Loucy (cell line): ENCODE data around the gene TNRC6C.

Source experiments
- H2AFZ ChIP-seq: fragments of 200-600 bp; sonication (generic); 2 replicates; pipeline ENCODE4 v1.6.0; 2016; ENCODE audit warnings: antibody characterized with exemption, mild to moderate bottlenecking, low read length, moderate library complexity
- H3F3A ChIP-seq: fragments of 200-600 bp; 2 replicates; pipeline ENCODE4 v1.6.0; 2016; ENCODE audit warnings: antibody characterized with exemption, low read depth, mild to moderate bottlenecking
- H3K27me3 ChIP-seq: fragments of 200-600 bp; sonication (generic); 2 replicates; pipeline ENCODE4 v1.6.1; 2014; ENCODE audit warnings: low read length, mild to moderate bottlenecking; ENCODE audit not compliant: insufficient read depth, poor library complexity, severe bottlenecking
- H3K36me3 ChIP-seq: fragments of 200-600 bp; sonication (generic); 2 replicates; pipeline ENCODE4 v1.6.1; 2016; ENCODE audit warnings: low read length; ENCODE audit not compliant: insufficient read depth
- H3K4me1 ChIP-seq: fragments of 200-600 bp; sonication (generic); 2 replicates; pipeline ENCODE4 v1.5.1; 2014; ENCODE audit warnings: low read length, mild to moderate bottlenecking; ENCODE audit not compliant: insufficient read depth, poor library complexity, severe bottlenecking
- H3K4me2 ChIP-seq: fragments of 200-600 bp; sonication (generic); 2 replicates; pipeline ENCODE4 v1.6.0; 2014; ENCODE audit warnings: antibody characterized with exemption, low read length, low read depth, mild to moderate bottlenecking; ENCODE audit not compliant: poor library complexity, severe bottlenecking
- H3K4me3 ChIP-seq: fragments of 200-600 bp; sonication (generic); 2 replicates; pipeline ENCODE4 v1.5.1; 2014; ENCODE audit warnings: low read length, mild to moderate bottlenecking, mixed read lengths; ENCODE audit not compliant: poor library complexity, severe bottlenecking
- H3K79me2 ChIP-seq: fragments of 200-600 bp; sonication (generic); 2 replicates; pipeline ENCODE4 v1.6.1; 2014; ENCODE audit warnings: low read length; ENCODE audit not compliant: insufficient read depth
- H3K9ac ChIP-seq: fragments of 200-600 bp; sonication (generic); 2 replicates; pipeline ENCODE4 v1.6.0; 2014; ENCODE audit warnings: mild to moderate bottlenecking, low read depth, low read length, moderate library complexity; ENCODE audit not compliant: poor library complexity, severe bottlenecking
- H3K9me2 ChIP-seq: fragments of 200-600 bp; sonication (generic); replicated peaks from 2 replicates; pipeline ENCODE4 v1.6.1; 2016; ENCODE audit warnings: low read depth, low read length, mixed read lengths
- H3K9me3 ChIP-seq: fragments of 200-600 bp; sonication (generic); 2 replicates; pipeline ENCODE4 v1.6.1; 2014; ENCODE audit warnings: mild to moderate bottlenecking, antibody characterized with exemption, low read length, low read depth; ENCODE audit not compliant: insufficient read depth
- H4K20me1 ChIP-seq: fragments of 200-600 bp; sonication (generic); 2 replicates; pipeline ENCODE4 v1.6.0; 2014; ENCODE audit warnings: antibody characterized with exemption, low read length, mild to moderate bottlenecking; ENCODE audit not compliant: insufficient read depth, poor library complexity, severe bottlenecking
- CTCF ChIP-seq: fragments of 200-600 bp; sonication (generic); conservative IDR thresholded peaks from 2 replicates; pipeline ENCODE4 v1.5.1; 2014; ENCODE audit warnings: mild to moderate bottlenecking, antibody characterized with exemption, low read length
- EZH2phosphoT487 ChIP-seq: fragments of 200-600 bp; IDR thresholded peaks from 2 replicates; pipeline ENCODE4 v1.6.1; 2018; ENCODE audit warnings: antibody characterized with exemption, mild to moderate bottlenecking, moderate library complexity, borderline replicate concordance

The TNRC6C gene

GRCh38 chr17:78002166-78002565 is 43.7 kb downstream of the TNRC6C start:
- peaks cover 63% of the 10 kb centered on the region for H4K20me1 ChIP-seq
- H3K79me2 ChIP-seq, result peaks cover 70% of the 10 kb centered on the region
- H3K36me3 ChIP-seq, result peaks cover 34% of the 10 kb centered on the region

GRCh38 chr17:78005452-78006171 is 47.1 kb downstream of the TNRC6C start:
- Histone ChIP-seq H3K9me3 (no peaks in the 10 kb centered on the region), H3K79me2 (peaks cover 40% of the 10 kb centered on the region), H4K20me1 (peaks cover 37% of the 10 kb centered on the region), H3K36me3 (peaks cover 66% of the 10 kb centered on the region), H3K9me2 (no peaks in the 10 kb centered on the region), H3K4me1 (peaks cover 10% of the 10 kb centered on the region), H3F3A (no peaks in the 10 kb centered on the region), H2AFZ (no peak overlapping the region), H3K4me3 (no peak overlapping the region), H3K27me3 (no peaks in the 10 kb centered on the region), H3K9ac (no peak overlapping the region), H3K4me2 (no peak overlapping the region)
- TF ChIP-seq CTCF, result no peak
- no peak for TF ChIP-seq EZH2phosphoT487

More at GRCh38 chr17:78002166-78002565, 43.7 kb downstream of the TNRC6C start:
- no peak overlapping the region for H3K4me2 ChIP-seq
- H3K27me3 ChIP-seq, result no peaks in the 10 kb centered on the region
- peaks cover 19% of the 10 kb centered on the region for H3K4me1 ChIP-seq
- TF ChIP-seq CTCF (no peak), EZH2phosphoT487 (no peak)
- H3K9me3 ChIP-seq, result no peaks in the 10 kb centered on the region
- no peaks in the 10 kb centered on the region for H3K9me2 ChIP-seq
- no peaks in the 10 kb centered on the region for H3F3A ChIP-seq
- H2AFZ ChIP-seq, result no peak overlapping the region
- H3K4me3 ChIP-seq, result no peak overlapping the region
- no peak overlapping the region for H3K9ac ChIP-seq

GRCh38 chr17:78006338-78006737 is 47.8 kb downstream of the TNRC6C start:
- Histone ChIP-seq H3K4me2 (no peak overlapping the region), H3K9me2 (no peaks in the 10 kb centered on the region), H2AFZ (no peak overlapping the region), H3K27me3 (no peaks in the 10 kb centered on the region), H3K36me3 (peaks cover 73% of the 10 kb centered on the region), H3F3A (no peaks in the 10 kb centered on the region), H3K9ac (no peak overlapping the region), H3K9me3 (no peaks in the 10 kb centered on the region), H3K79me2 (peaks cover 33% of the 10 kb centered on the region), H3K4me1 (peaks cover 3% of the 10 kb centered on the region), H4K20me1 (peaks cover 30% of the 10 kb centered on the region), H3K4me3 (no peak overlapping the region)
- TF ChIP-seq EZH2phosphoT487, result no peak
- no peak for TF ChIP-seq CTCF
